ENCODE results near the gene CLIC5.

The CLIC5 gene

GRCh38 chr6:45899683-45899946 is 116.0 kb downstream of the CLIC5 start:
- in situ Hi-C loops (cut with MboI; ENCODE audit: low sequenced_read_pairs), result no loop called here

GRCh38 chr6:45898941-45899682 is 116.5 kb downstream of the CLIC5 start:
- in situ Hi-C loops (cut with MboI; ENCODE audit: low sequenced_read_pairs), result no loop called here

- in situ Hi-C loops (cut with MboI; ENCODE audit: low sequenced_read_pairs), result no loop called here
Measured at GRCh38 chr6:45896783-45897441, 118.7 kb downstream of the CLIC5 start.

- in situ Hi-C loops (cut with MboI; ENCODE audit: low sequenced_read_pairs), result no loop called here
Measured at GRCh38 chr6:45895569-45895968, 120.1 kb downstream of the CLIC5 start.

GRCh38 chr6:45892696-45893245 is 122.9 kb downstream of the CLIC5 start:
- in situ Hi-C loops (cut with MboI; ENCODE audit: low sequenced_read_pairs), result no loop called here

GRCh38 chr6:45892196-45892595 is 123.5 kb downstream of the CLIC5 start:
- in situ Hi-C loops (cut with MboI; ENCODE audit: low sequenced_read_pairs), result no loop called here

- in situ Hi-C loops (cut with MboI; ENCODE audit: low sequenced_read_pairs), result no loop called here
Measured at GRCh38 chr6:45886776-45887175, 128.9 kb downstream of the CLIC5 start.

- in situ Hi-C loops (cut with MboI; ENCODE audit: low sequenced_read_pairs), result no loop called here
Measured at GRCh38 chr6:45884336-45884735, 131.3 kb downstream of the CLIC5 start.

GRCh38 chr6:45882671-45883070 is 133.0 kb downstream of the CLIC5 start:
- in situ Hi-C loops (cut with MboI; ENCODE audit: low sequenced_read_pairs), result no loop called here

- in situ Hi-C loops (cut with MboI; ENCODE audit: low sequenced_read_pairs), result no loop called here
Measured at GRCh38 chr6:45881705-45882467, 133.8 kb downstream of the CLIC5 start.

GRCh38 chr6:45880676-45881075 is 135.0 kb downstream of the CLIC5 start:
- in situ Hi-C loops (cut with MboI; ENCODE audit: low sequenced_read_pairs), result no loop called here

- in situ Hi-C loops (cut with MboI; ENCODE audit: low sequenced_read_pairs), result no loop called here
Measured at GRCh38 chr6:45880159-45880558, 135.5 kb downstream of the CLIC5 start.

GRCh38 chr6:45877970-45878590 is 137.6 kb downstream of the CLIC5 start:
- in situ Hi-C loops (cut with MboI; ENCODE audit: low sequenced_read_pairs), result no loop called here

GRCh38 chr6:45872827-45873365 is 142.8 kb downstream of the CLIC5 start:
- in situ Hi-C loops (cut with MboI; ENCODE audit: low sequenced_read_pairs), result no loop called here

GRCh38 chr6:45870531-45870930 is 145.1 kb downstream of the CLIC5 start:
- in situ Hi-C loops (cut with MboI; ENCODE audit: low sequenced_read_pairs), result no loop called here

GRCh38 chr6:45864651-45865050 is 151.0 kb downstream of the CLIC5 start:
- in situ Hi-C loops (cut with MboI; ENCODE audit: low sequenced_read_pairs), result no loop called here

GRCh38 chr6:45858691-45859090 is 157.0 kb downstream of the CLIC5 start:
- in situ Hi-C loops (cut with MboI; ENCODE audit: low sequenced_read_pairs), result no loop called here

- in situ Hi-C loops (cut with MboI; ENCODE audit: low sequenced_read_pairs), result no loop called here
Measured at GRCh38 chr6:45857827-45858226, 157.8 kb downstream of the CLIC5 start.

- in situ Hi-C loops (cut with MboI; ENCODE audit: low sequenced_read_pairs), result no loop called here
Measured at GRCh38 chr6:45855642-45856394, 159.8 kb downstream of the CLIC5 start.

- in situ Hi-C loops (cut with MboI; ENCODE audit: low sequenced_read_pairs), result no loop called here
Measured at GRCh38 chr6:45854149-45854742, 161.4 kb downstream of the CLIC5 start.

Data from hTERT RPE-1 (cell line).